ENCODE results near the gene FCHSD1.

- TF ChIP-seq CTCF (IDR thresholded peaks at IDR 0.05 in 8 of 11, conservative IDR thresholded peaks at IDR 0.05 in 3 of 11) (no peak), POLR2A (IDR thresholded peaks at IDR 0.05) (no peak), POLR2AphosphoS5 (IDR thresholded peaks at IDR 0.05) (no peak)
Observed at GRCh38 chr5:141669520-141669919, 18.3 kb upstream of the FCHSD1 start.

All from spleen (tissue), 7 donors.